Natural killer cell (primary cell): Measurements from ENCODE around the gene USP10. TPM values are rescaled to one million over a fixed set of nuclear protein-coding genes. Genes with fewer than 3 reads are reported as not detected.

ENCODE experiments used
- ATAC-seq, 3 donors: fragments of 150-1000 bp in 2 of 3; fragments of 200-7000 bp in 1 of 3; cut with Tn5 transposase; 1 replicate in 1 of 3; 2 replicates in 2 of 3; pipeline ENCODE4 v1.10.0; 2021; ENCODE audit warnings: mild to moderate bottlenecking in 2 of 3, moderate library complexity in 2 of 3
- DNase-seq, 2 donors: peaks; one replicate each; pipeline versions ENCODE4 v3.0.0 to v3.0.0-alpha.2; 2013 to 2021; ENCODE audit warnings: mixed read lengths in 1 of 2
- H3K27ac ChIP-seq: one replicate; pipeline ENCODE4 v1.5.1; 2013; ENCODE audit warnings: mild to moderate bottlenecking, low read length
- H3K27me3 ChIP-seq: one replicate; pipeline ENCODE4 v1.6.1; 2013; ENCODE audit warnings: low read length; ENCODE audit not compliant: control insufficient read depth, insufficient read depth
- H3K36me3 ChIP-seq: one replicate; pipeline ENCODE4 v1.6.1; 2013; ENCODE audit warnings: low read length; ENCODE audit not compliant: control insufficient read depth, insufficient read depth
- H3K4me1 ChIP-seq: one replicate; pipeline ENCODE4 v1.6.1; 2013; ENCODE audit warnings: low read length; ENCODE audit not compliant: control insufficient read depth, insufficient read depth
- H3K4me3 ChIP-seq: one replicate; pipeline ENCODE4 v1.5.1; 2013; ENCODE audit warnings: low read length
- H3K9me3 ChIP-seq: one replicate; pipeline ENCODE4 v1.6.1; 2013; ENCODE audit warnings: low read length; ENCODE audit not compliant: control insufficient read depth, insufficient read depth
- H3K27ac Mint-ChIP-seq, 2 donors: one replicate each; pipeline ENCODE4 v1.8.0; 2022; ENCODE audit warnings: mild to moderate bottlenecking in 2 of 2, mixed read lengths in 2 of 2, moderate library complexity in 1 of 2
- H3K27me3 Mint-ChIP-seq, 2 donors: one replicate each; pipeline ENCODE4 v1.8.0; 2022; ENCODE audit warnings: low read depth in 2 of 2, mixed read lengths in 2 of 2
- H3K36me3 Mint-ChIP-seq: one replicate; pipeline ENCODE4 v1.8.0; 2022; ENCODE audit warnings: mixed read lengths
- H3K4me1 Mint-ChIP-seq, 2 donors: one replicate each; pipeline ENCODE4 v1.8.0; 2022; ENCODE audit warnings: mixed read lengths in 2 of 2
- H3K4me3 Mint-ChIP-seq: one replicate; pipeline ENCODE4 v1.8.0; 2022; ENCODE audit warnings: mild to moderate bottlenecking, moderate library complexity, mixed read lengths
- H3K9me3 Mint-ChIP-seq, 2 donors: one replicate each; pipeline ENCODE4 v1.8.0; 2022; ENCODE audit warnings: mixed read lengths in 2 of 2
- WGBS: methylation state at CpG from one replicate; pipeline ENCODE4 v1.1.7; 2013; ENCODE audit warnings: missing lambda C conversion rate; ENCODE audit not compliant: insufficient coverage; 5-methylcytosine and 5-hydroxymethylcytosine counted together
- intact Hi-C: fragments of 100-400 bp; cut with micrococcal nuclease; formaldehyde crosslinking; loops from one replicate; pipeline ENCODE4 v1.14.2; 2022
- total RNA-seq, 4 donors: library from RNA; stranded (reverse); fragments of 120-200 nt in 1 of 4; gene quantifications; one replicate each; pipeline versions ENCODE4 v1.2.3 to v1.2.4, GENCODE V29; 2013 to 2022
- TF ChIP-seq, protein P1 (sequence below): fragments of 200-600 bp; IDR thresholded peaks from one replicate; pipeline ENCODE4 v1.8.0; 2022; ENCODE audit warnings: antibody characterized with exemption

The USP10 gene
- total RNA-seq, 3 donors from 2014 or later (not counting 1 experiment from before 2014, with no cell fraction given): 78.4 to 103 (median 100) TPM

GRCh38 chr16:84766978-84767773, 67.4 kb downstream of the USP10 start:
- TF ChIP-seq, protein P1, sequence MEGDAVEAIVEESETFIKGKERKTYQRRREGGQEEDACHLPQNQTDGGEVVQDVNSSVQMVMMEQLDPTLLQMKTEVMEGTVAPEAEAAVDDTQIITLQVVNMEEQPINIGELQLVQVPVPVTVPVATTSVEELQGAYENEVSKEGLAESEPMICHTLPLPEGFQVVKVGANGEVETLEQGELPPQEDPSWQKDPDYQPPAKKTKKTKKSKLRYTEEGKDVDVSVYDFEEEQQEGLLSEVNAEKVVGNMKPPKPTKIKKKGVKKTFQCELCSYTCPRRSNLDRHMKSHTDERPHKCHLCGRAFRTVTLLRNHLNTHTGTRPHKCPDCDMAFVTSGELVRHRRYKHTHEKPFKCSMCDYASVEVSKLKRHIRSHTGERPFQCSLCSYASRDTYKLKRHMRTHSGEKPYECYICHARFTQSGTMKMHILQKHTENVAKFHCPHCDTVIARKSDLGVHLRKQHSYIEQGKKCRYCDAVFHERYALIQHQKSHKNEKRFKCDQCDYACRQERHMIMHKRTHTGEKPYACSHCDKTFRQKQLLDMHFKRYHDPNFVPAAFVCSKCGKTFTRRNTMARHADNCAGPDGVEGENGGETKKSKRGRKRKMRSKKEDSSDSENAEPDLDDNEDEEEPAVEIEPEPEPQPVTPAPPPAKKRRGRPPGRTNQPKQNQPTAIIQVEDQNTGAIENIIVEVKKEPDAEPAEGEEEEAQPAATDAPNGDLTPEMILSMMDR: no peak
- H3K36me3 ChIP-seq: peaks cover 64% of the 10 kb centered on the region
- intact Hi-C loops: no loop called here
- Mint-ChIP-seq H3K27ac (peak overlapping the region in 1 of 2 donors; percentile 47), H3K4me3 (no peak overlapping the region), H3K9me3 (no peaks in the 10 kb centered on the region), H3K36me3 (peaks cover 24% of the 10 kb centered on the region), H3K27me3 (no peaks in the 10 kb centered on the region), H3K4me1 (peaks cover 0 to 8% of the 10 kb centered on the region in 2 donors)
- WGBS: 83% methylated on average over 10 of the region's 11 CpGs
- no peak overlapping the region for H3K27ac ChIP-seq
- no peaks in the 10 kb centered on the region for H3K9me3 ChIP-seq
- no peak overlapping the region for H3K4me3 ChIP-seq
- no peaks in the 10 kb centered on the region for H3K27me3 ChIP-seq
- no peaks in the 10 kb centered on the region for H3K4me1 ChIP-seq
- DNase-seq (no peak), ATAC-seq (no peak)

DNA sequence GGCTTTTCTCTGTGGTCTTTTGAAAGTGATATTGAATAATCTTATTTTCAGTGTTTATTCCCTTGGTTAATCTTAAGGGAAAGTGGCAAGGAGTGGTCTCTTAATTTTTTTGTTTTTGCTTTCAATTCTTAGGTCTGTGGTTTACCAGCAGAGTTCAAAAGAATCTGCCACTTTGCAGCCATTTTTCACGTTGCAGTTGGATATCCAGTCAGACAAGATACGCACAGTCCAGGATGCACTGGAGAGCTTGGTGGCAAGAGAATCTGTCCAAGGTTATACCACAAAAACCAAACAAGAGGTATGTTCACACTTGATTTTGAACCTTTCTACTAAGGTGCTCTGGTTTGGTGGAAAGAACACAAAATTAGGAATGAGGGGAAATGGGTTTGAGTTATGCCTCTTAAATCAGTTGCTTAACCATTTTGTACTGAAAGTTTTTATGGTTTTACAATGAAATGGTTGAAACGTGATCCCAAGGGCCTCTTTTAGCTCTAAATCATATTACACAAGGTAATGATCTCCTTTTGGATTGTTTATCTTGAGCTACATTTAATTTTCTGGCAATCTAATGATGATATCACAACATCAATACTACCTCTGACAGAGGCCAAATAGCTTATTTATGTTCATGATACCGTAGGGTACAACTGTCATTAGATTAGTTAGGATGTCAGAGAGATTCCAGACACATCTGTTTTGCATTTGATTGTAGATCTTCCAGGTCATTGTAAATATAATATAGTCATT, 68.4 kb downstream of the USP10 start:
- DNase-seq (peak in 1 of 2 donors; percentile 48), ATAC-seq (no peak)
- Mint-ChIP-seq H3K27ac (no peak overlapping the region), H3K4me3 (no peak overlapping the region), H3K9me3 (no peaks in the 10 kb centered on the region), H3K27me3 (no peaks in the 10 kb centered on the region), H3K36me3 (peaks cover 24% of the 10 kb centered on the region), H3K4me1 (peaks cover 0 to 8% of the 10 kb centered on the region in 2 donors)
- intact Hi-C loops: no loop called here
- WGBS: 72% methylated on average over 4 of the region's 4 CpGs
- H3K27me3 ChIP-seq: no peaks in the 10 kb centered on the region
- no peaks in the 10 kb centered on the region for H3K4me1 ChIP-seq
- H3K36me3 ChIP-seq: peaks cover 66% of the 10 kb centered on the region
- no peak overlapping the region for H3K4me3 ChIP-seq
- no peaks in the 10 kb centered on the region for H3K9me3 ChIP-seq
- TF ChIP-seq, protein P1: no peak
- H3K27ac ChIP-seq: no peak overlapping the region

GRCh38 chr16:84768808-84769197, 69.0 kb downstream of the USP10 start:
- ATAC-seq (no peak), DNase-seq (no peak)
- peaks cover 22% of the 10 kb centered on the region for H3K36me3 Mint-ChIP-seq
- peaks cover 0 to 8% of the 10 kb centered on the region in 2 donors for H3K4me1 Mint-ChIP-seq
- TF ChIP-seq, protein P1: no peak
- Histone ChIP-seq H3K27me3 (no peaks in the 10 kb centered on the region), H3K27ac (no peak overlapping the region), H3K4me3 (no peak overlapping the region), H3K9me3 (no peaks in the 10 kb centered on the region), H3K4me1 (no peaks in the 10 kb centered on the region), H3K36me3 (peaks cover 66% of the 10 kb centered on the region)
- no peaks in the 10 kb centered on the region for H3K27me3 Mint-ChIP-seq
- no peaks in the 10 kb centered on the region for H3K9me3 Mint-ChIP-seq
- 98% methylated on average over 4 of the region's 4 CpGs for WGBS
- H3K4me3 Mint-ChIP-seq: no peak overlapping the region
- no peak overlapping the region for H3K27ac Mint-ChIP-seq
- intact Hi-C loops: no loop called here
